GM11168 (cell line): ENCODE data around the gene PLXNC1.
"Not testable (repeated sequence)": the region's sequence is repeated elsewhere in the genome, so short reads cannot be mapped to it uniquely, and the experiment has no call there.

ENCODE experiments used
- in situ Hi-C: fragments of 300-500 bp; cut with MboI; formaldehyde crosslinking; loops from one replicate; pipeline ENCODE4 v1.12.0; 2022; ENCODE audit warnings: low sequenced_read_pairs; ENCODE audit not compliant: unreplicated experiment

Gene PLXNC1

GRCh38 chr12:94280063-94280462 lies 131.7 kb downstream of the PLXNC1 start:
- in situ Hi-C loops, result no loop called here

DNA sequence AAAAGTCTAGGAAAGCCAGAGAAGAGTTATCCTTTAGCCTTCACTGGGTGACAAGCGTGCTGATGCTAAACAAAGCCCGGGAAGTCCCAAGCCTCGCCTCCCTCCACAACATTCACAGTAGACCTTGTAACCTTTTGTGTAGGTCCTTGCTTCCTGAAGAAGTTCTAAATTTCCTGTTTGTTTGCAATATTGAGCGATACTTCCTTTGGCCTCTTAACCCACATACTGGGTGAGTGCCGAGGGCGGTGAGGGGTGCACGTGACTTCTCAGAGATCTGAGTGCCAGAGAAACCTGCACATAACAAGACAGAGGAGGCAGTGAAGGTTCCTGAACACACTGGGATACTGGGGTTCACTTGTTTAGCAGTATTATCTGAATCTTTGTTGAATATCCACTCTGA lies 134.3 kb downstream of the PLXNC1 start:
- in situ Hi-C loops, result no loop called here

GRCh38 chr12:94284046-94284445 lies 135.7 kb downstream of the PLXNC1 start:
- in situ Hi-C loops, result no loop called here

GRCh38 chr12:94284859-94285258 lies 136.5 kb downstream of the PLXNC1 start:
- in situ Hi-C loops, result no loop called here

DNA sequence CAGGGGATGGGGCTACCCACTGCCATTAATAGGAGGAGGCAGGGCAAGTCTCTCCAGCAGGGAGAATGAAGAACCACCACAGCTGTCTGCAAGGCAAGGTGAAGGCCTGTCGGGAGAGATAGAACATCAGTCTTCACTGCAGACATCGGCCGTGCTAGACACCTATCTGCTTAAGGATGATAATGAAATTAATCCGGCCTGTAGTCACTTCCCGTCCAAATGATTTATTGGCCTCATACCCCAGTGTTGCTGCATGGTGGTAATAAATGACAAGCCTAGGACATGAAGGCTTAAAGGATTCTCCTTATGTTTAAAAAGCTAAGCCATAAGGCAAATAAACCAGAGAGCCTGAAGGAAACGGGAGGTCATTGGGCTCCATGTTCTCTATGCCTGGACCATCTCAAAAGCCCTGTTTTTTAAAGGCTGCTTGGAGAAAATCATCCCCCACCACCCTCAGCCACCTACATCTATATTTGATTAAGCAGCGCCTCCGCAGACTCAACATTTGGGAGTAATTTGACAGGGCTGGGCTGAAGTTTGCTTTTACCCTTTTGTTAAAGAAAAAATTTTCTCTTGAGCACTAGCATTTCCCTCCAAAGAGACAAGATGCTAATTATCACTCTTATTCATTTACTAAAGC lies 137.7 kb downstream of the PLXNC1 start:
- in situ Hi-C loops, result no loop called here

- in situ Hi-C loops, result no loop called here
Measured at GRCh38 chr12:94286583-94287244, 138.3 kb downstream of the PLXNC1 start.

DNA sequence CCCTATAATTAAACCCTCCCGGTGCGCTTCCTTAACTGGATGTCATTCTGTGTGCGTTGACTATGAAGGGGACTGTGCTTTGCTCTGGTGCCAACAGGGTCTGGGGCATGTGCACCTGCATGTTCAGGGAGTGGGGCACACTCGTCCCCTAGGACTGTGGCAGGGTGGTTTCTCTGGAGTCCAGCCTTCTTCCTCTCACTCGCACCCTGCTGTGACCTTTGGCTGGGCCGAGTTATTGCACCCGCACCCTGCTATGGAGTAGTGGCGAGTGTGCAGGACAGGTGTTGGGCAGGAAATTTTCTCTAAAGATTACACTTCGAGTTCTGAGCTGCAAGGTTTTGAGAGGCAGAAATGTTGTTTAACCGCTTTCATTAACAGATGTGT lies 138.9 kb downstream of the PLXNC1 start:
- in situ Hi-C loops, result no loop called here

- in situ Hi-C loops, result no loop called here
Measured at GRCh38 chr12:94289461-94290312, 141.3 kb downstream of the PLXNC1 start.

- in situ Hi-C loops, result no loop called here
Measured at GRCh38 chr12:94290353-94290752, 142.0 kb downstream of the PLXNC1 start.

DNA sequence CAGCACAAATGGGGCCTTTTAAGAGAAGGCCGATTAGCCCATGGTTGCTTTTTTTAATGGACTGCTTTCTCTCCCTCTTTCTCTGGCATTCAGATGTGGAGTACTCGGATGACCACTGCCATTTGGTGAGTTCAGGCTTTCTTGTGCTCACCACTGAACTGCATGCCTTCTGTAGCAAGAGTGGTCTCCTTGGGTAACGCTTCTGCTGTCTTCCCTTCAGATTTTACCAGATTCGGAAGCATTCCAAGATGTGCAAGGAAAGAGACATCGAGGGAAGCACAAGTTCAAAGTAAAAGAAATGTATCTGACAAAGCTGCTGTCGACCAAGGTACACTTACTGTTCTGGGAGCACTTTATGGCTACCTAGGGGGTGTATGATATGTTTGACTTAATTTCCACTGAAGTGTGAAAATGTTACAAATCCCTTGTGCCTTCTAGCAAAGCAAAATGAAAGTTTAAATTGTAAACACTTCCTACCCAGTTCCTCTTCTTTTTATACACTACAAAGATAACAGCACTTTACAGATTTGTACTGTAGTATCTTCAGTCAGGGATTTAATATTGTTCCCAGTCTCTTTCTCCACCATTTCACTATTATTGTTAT lies 148.8 kb downstream of the PLXNC1 start:
- in situ Hi-C loops, result no loop called here

DNA sequence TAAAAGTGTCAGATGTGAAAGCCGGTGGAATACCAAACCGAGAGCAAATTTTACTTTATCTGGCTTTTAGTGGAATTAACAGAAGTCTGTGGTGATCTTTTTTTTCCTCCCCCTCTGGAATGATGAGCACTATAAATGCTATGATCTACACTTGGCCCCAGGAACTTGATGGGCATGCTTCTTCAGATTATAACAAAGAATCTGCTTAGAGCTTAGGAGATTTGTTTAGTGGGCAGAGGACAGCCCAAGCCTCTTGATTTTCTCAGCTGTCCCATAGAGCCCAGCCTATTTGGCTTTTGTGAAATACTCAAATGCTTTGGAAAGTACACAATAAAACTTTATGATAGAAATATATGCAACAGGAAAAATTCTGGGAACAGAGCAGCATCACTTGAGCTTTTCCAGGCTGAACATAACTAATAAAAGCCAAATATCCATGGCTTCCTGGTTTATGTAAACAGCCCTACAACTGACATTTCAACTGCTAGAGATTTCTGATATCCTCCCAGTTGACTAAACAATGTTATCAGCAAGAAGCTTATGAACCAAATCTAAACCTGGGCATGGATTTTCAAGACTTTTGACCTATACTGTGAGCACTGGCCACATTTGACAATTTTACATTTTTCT lies 149.6 kb downstream of the PLXNC1 start:
- in situ Hi-C loops, result no loop called here

DNA sequence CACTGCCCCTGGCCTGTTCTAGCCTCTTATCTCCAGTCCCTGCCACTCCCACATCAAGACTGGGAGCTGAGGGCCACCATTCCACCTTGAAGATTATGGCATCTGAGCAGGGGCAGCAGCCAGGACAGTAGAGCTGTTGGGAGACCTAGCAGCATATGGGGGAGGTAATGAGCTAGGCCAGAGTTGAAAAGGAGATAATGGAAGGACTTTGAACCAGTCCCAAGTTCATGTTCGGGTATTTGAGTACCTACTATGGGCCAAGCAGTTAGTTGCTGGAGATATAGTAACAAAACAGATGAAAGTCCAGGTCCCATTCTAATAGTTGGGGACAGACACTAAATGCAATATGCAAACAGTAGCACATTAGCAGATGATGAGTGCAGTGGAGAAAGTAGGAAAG lies 151.5 kb downstream of the PLXNC1 start:
- in situ Hi-C loops, result no loop called here

- in situ Hi-C loops, result no loop called here
Measured at GRCh38 chr12:94304012-94304411, 155.6 kb downstream of the PLXNC1 start.

DNA sequence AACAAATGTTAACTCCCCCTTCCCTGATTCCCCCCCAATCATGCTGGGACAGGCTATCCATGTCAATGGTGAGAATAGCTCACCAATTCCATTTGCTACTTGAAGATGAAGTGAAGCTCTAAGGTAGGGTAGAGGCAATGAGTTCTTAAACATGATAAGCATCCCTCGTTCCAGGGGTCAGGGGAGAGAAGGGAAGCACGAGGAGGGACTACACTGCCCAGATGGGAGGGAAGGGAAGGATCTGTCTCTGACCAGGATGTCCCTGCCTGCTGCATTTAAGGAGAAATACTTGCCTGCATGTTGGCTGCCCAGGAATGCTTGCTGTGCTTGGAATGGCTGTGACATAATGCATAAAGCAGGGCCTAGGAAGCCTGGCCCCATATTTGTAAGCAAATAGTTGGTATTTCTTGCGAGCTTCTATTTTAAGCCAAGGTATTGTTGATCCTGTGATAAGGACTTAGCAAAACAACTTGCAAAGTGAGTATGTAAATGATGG lies 156.2 kb downstream of the PLXNC1 start:
- in situ Hi-C loops, result no loop called here

DNA sequence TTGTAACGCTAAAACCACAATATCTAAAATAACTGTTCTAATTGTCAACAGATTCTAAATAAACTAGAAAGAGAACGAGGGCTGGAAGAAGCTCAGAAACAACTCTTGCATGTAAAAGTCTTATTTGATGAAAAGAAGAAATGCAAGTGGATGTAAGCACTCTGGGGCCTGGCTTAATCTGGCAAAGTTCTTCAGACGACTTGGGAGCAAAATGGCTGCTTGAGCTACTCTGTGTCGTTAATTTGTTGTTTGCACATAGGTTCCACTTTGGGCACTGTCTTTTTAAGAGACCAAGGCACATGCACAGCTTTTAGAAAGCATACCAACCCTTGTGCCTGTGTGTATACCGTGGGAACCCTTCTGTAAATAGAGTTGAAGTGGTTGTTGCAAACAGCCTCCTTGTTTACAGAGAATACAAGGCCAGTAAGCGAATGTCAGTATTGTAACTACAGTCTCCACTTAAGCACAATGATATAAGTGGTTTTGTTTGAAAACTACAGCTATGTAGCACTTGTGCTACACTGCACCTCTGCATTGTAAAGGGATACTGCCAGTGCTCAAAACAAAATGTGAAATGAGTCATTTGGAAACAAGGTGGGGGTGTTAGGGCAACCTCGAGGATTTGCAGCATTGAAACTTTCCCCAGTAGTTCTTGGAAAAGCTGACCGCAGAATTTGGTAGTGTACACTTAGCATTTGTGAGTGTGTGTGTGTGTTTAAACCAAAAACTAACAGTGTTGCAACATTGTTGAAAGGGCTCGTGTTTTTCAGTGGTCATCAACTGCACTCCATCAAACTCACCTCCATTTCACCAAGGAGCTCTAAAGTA lies 157.0 kb downstream of the PLXNC1 start:
- in situ Hi-C loops, result no loop called here

- in situ Hi-C loops, result no loop called here
Measured at GRCh38 chr12:94308612-94309011, 160.2 kb downstream of the PLXNC1 start.

DNA sequence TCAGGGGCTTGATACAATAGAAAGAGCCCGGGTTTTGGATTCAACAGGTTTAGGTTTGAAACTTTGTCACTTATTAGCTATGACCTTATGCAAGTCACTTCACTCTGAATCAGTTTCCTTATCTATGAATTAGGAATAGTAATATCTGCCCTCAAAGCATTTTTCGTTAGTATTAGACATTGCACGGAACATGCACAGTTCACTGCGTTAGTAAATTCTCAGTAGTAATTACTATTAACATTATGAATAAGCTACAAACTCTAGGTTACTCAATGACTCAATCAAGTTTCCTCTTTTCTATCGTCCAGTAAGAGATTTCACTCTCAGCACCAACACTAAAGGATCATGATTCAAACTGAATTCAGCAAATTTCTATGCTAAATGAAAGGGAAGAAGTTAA lies 161.0 kb downstream of the PLXNC1 start:
- in situ Hi-C loops, result no loop called here

DNA sequence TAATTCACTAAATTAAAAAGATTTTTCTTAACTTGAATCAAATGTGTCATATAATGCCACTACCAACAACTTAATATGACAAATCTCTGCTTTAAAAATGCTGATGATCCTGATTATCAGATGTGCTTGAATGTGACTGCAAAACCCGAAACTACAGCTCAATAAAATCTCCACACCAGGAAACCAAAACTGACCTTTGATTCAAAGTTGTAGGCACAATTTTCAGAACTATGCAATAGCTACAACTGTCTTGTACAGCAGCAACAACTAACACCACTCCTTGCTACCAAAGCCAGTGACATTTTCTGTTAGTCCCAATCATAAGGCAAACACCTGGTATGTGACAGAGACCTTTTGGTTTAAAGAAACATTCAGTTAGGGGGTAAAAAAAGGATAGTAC lies 164.0 kb downstream of the PLXNC1 start:
- in situ Hi-C loops, result no loop called here

- in situ Hi-C loops, result not testable (repeated sequence)
Measured at GRCh38 chr12:94316600-94316999, 168.2 kb downstream of the PLXNC1 start.
